WTC11 (cell line): ENCODE data around the gene FBXO33. TPM values are rescaled to one million over a fixed set of nuclear protein-coding genes. Genes with fewer than 3 reads are reported as not detected.

Experiments used
- ATAC-seq: fragments of 200-7000 bp; cut with Tn5 transposase; 2 replicates; pipeline ENCODE4 v1.10.0; 2021; ENCODE audit warnings: mild to moderate bottlenecking, moderate library complexity
- CTCF ChIA-PET: fragments of 300-600 bp; sonication (Branson Sonifier 250); formaldehyde crosslinking; loops from one replicate; lab custom pipeline; 2021; ENCODE audit warnings: antibody characterized with exemption; lab: Charles Lee
- POLR2A ChIA-PET: fragments of 350-600 bp; sonication (Branson Sonifier 250); formaldehyde crosslinking; loops from one replicate; lab custom pipeline; 2021; ENCODE audit warnings: antibody characterized with exemption; lab: Charles Lee
- DNase-seq: peaks from one replicate; pipeline ENCODE4 v3.0.0; 2021; ENCODE audit warnings: low spot score
- H3K27ac Mint-ChIP-seq: 2 replicates; pipeline ENCODE4 v1.8.0; 2021; ENCODE audit warnings: mixed read lengths
- H3K27me3 Mint-ChIP-seq: 2 replicates; pipeline ENCODE4 v1.8.0; 2021; ENCODE audit warnings: low read depth, mild to moderate bottlenecking, moderate library complexity, mixed read lengths
- H3K36me3 Mint-ChIP-seq: 2 replicates; pipeline ENCODE4 v1.8.0; 2021; ENCODE audit warnings: mixed read lengths
- H3K4me1 Mint-ChIP-seq: 2 replicates; pipeline ENCODE4 v1.8.0; 2022; ENCODE audit warnings: mixed read lengths
- H3K4me3 Mint-ChIP-seq: 2 replicates; pipeline ENCODE4 v1.8.0; 2021; ENCODE audit warnings: mild to moderate bottlenecking, moderate library complexity, mixed read lengths
- H3K9me3 Mint-ChIP-seq: 2 replicates; pipeline ENCODE4 v1.8.0; 2021; ENCODE audit warnings: mixed read lengths
- ATF3 ChIP-seq: sonication (generic); formaldehyde crosslinking; conservative IDR thresholded peaks from 2 replicates; pipeline ENCODE4 v1.8.1; 2022; ENCODE audit warnings: mild to moderate bottlenecking, missing genetic modification reagents
- CREB1 ChIP-seq: sonication (generic); formaldehyde crosslinking; IDR thresholded peaks from 2 replicates; pipeline ENCODE4 v1.8.0; 2023; ENCODE audit warnings: mild to moderate bottlenecking, missing genetic modification reagents
- CREM ChIP-seq: sonication (generic); formaldehyde crosslinking; IDR thresholded peaks from 2 replicates; pipeline ENCODE4 v1.8.1; 2022; ENCODE audit warnings: mild to moderate bottlenecking, missing genetic modification reagents, moderate library complexity
- E2F5 ChIP-seq: sonication (generic); formaldehyde crosslinking; IDR thresholded peaks from 2 replicates; pipeline ENCODE4 v1.8.1; 2022; ENCODE audit warnings: mild to moderate bottlenecking, moderate library complexity, missing genetic modification reagents
- ERG ChIP-seq: fragments of 250-450 bp; sonication (Bioruptor Pico); IDR thresholded peaks from 2 replicates; pipeline ENCODE4 v1.8.0; 2021; ENCODE audit warnings: mild to moderate bottlenecking
- FOXP1 ChIP-seq: sonication (generic); formaldehyde crosslinking; IDR thresholded peaks from 2 replicates; pipeline ENCODE4 v1.8.0; 2022; ENCODE audit warnings: missing genetic modification reagents, mild to moderate bottlenecking, moderate library complexity, borderline replicate concordance
- PRDM15 ChIP-seq: sonication (generic); formaldehyde crosslinking; IDR thresholded peaks from 2 replicates; pipeline ENCODE4 v1.8.0; 2022; ENCODE audit warnings: missing genetic modification reagents
- SMAD3 ChIP-seq: sonication (generic); formaldehyde crosslinking; IDR thresholded peaks from 2 replicates; pipeline ENCODE4 v1.8.0; 2022; ENCODE audit warnings: missing genetic modification reagents, mild to moderate bottlenecking, borderline replicate concordance
- STAT6 ChIP-seq: sonication (generic); formaldehyde crosslinking; conservative IDR thresholded peaks from 2 replicates; pipeline ENCODE4 v1.8.1; 2023; ENCODE audit warnings: mild to moderate bottlenecking, low read depth, missing genetic modification reagents, moderate library complexity
- TCF7 ChIP-seq: sonication (generic); formaldehyde crosslinking; IDR thresholded peaks from 2 replicates; pipeline ENCODE4 v1.8.0; 2022; ENCODE audit warnings: mild to moderate bottlenecking, low read depth, missing genetic modification reagents, moderate library complexity
- ZNF423 ChIP-seq: fragments of 250-450 bp; sonication (Bioruptor Pico); IDR thresholded peaks from 2 replicates; pipeline ENCODE4 v2.1.2; 2022; ENCODE audit warnings: mild to moderate bottlenecking, moderate library complexity
- ZNF425 ChIP-seq: fragments of 250-450 bp; sonication (Bioruptor Pico); conservative IDR thresholded peaks from 2 replicates; pipeline ENCODE4 v1.9.0; 2021; ENCODE audit warnings: mild to moderate bottlenecking
- ZNF512 ChIP-seq: sonication (generic); formaldehyde crosslinking; IDR thresholded peaks from 2 replicates; pipeline ENCODE4 v1.8.1; 2022; ENCODE audit warnings: missing genetic modification reagents, borderline replicate concordance
- ZNF532 ChIP-seq: fragments of 250-450 bp; sonication (Bioruptor Pico); IDR thresholded peaks from 2 replicates; pipeline ENCODE4 v1.9.0; 2021; ENCODE audit warnings: mild to moderate bottlenecking, borderline replicate concordance
- total RNA-seq: library from RNA; stranded (reverse); gene quantifications from 3 replicates; pipeline ENCODE4 v1.2.3, GENCODE V29; 2021

FBXO33 gene
- total RNA-seq, 1 experiment from 2014 or later: 7.8 TPM

- TF ChIP-seq ZNF512 (no peak), ZNF425 (CRISPR knock-in tag) (no peak), ZNF423 (CRISPR knock-in tag) (no peak), CREB1 (CRISPR knock-in tag) (no peak), ZNF532 (no peak)
Observed at GRCh38 chr14:39396448-39396847, 35.8 kb downstream of the FBXO33 start (continued).

GRCh38 chr14:39395555-39396254 is 36.5 kb downstream of the FBXO33 start:
- ATAC-seq: no peak
- DNase-seq: no peak
- H3K36me3 Mint-ChIP-seq: no peaks in the 10 kb centered on the region
- H3K9me3 Mint-ChIP-seq: no peaks in the 10 kb centered on the region
- H3K4me3 Mint-ChIP-seq: no peak overlapping the region
- TF ChIP-seq ERG (CRISPR knock-in tag) (no peak), TCF7 (CRISPR knock-in tag) (no peak), E2F5 (CRISPR knock-in tag) (no peak), ATF3 (CRISPR knock-in tag) (no peak)
- POLR2A ChIA-PET: interaction anchor here (0.6 kb wide), 1 partner anchor 97 kb away, joined by 11 read pairs; no protein-coding TSS in a partner anchor
- H3K27ac Mint-ChIP-seq: no peak overlapping the region
- CTCF ChIA-PET: interaction anchor here (0.9 to 2.1 kb wide), 2 partner anchors 9 to 164 kb away, joined by 4 to 5 read pairs; no protein-coding TSS in a partner anchor
- no peaks in the 10 kb centered on the region for H3K4me1 Mint-ChIP-seq
- no peaks in the 10 kb centered on the region for H3K27me3 Mint-ChIP-seq

- ChIA-PET CTCF (interaction anchor here (0.6 kb wide), 1 partner anchor 16 kb away, joined by 4 read pairs; no protein-coding TSS in a partner anchor), POLR2A (no interaction called here)
- no peaks in the 10 kb centered on the region for H3K9me3 Mint-ChIP-seq
- no peaks in the 10 kb centered on the region for H3K27me3 Mint-ChIP-seq
- no peak overlapping the region for H3K27ac Mint-ChIP-seq
- no peak overlapping the region for H3K4me3 Mint-ChIP-seq
- DNase-seq (no peak), ATAC-seq (no peak)
- no peaks in the 10 kb centered on the region for H3K4me1 Mint-ChIP-seq
- no peaks in the 10 kb centered on the region for H3K36me3 Mint-ChIP-seq
- TF ChIP-seq SMAD3 (CRISPR knock-in tag): no peak
- no peak for TF ChIP-seq CREM (CRISPR knock-in tag)
- TF ChIP-seq STAT6 (CRISPR knock-in tag): no peak
- TF ChIP-seq FOXP1 (CRISPR knock-in tag): no peak
- no peak for TF ChIP-seq PRDM15 (CRISPR knock-in tag)
Observed at GRCh38 chr14:39393289-39393688, 38.9 kb downstream of the FBXO33 start.
